Endothelial cell of umbilical vein (primary cell): ENCODE measurements around the gene UBE3D. TPM values are rescaled to one million over a fixed set of nuclear protein-coding genes. Genes with fewer than 3 reads are reported as not detected.

Source experiments
- BruUV-seq: library from RNA; stranded (reverse); fragments of 400-500 nt; replicated peaks from 2 replicates; lab custom pipeline; 2021; lab: Mats Ljungman, UMichigan
- CTCF ChIA-PET: fragments of 300-600, 350-600 bp; sonication (Branson Sonifier 250); formaldehyde crosslinking; loops from one replicate; lab custom pipeline; 2021; ENCODE audit warnings: antibody characterized with exemption, inconsistent platforms; lab: Charles Lee
- POLR2A ChIA-PET: fragments of 300-600, 350-600 bp; sonication (Branson Sonifier 250); formaldehyde crosslinking; loops from one replicate; lab custom pipeline; 2021; ENCODE audit warnings: antibody characterized with exemption, inconsistent platforms; lab: Charles Lee
- DNase-seq: peaks from one replicate; pipeline ENCODE4 v3.0.0-alpha.2; 2011; ENCODE audit warnings: low read depth, low spot score
- FAIRE-seq: peaks from 2 replicates; lab custom pipeline; 2011; peaks lifted over from hg19 to GRCh38; lab: Jason Lieb, UNC
- H2AFZ ChIP-seq: 2 replicates; pipeline ENCODE4 v1.6.0; 2012; ENCODE audit warnings: low read depth, low read length, control low read depth, inconsistent platforms
- H3K27ac ChIP-seq: 2 replicates; pipeline ENCODE4 v1.5.1; 2011; ENCODE audit warnings: low read depth, mild to moderate bottlenecking, control low read depth, low read length, moderate library complexity; ENCODE audit not compliant: insufficient read depth
- H3K27me3 ChIP-seq, 2 experiments: 2 replicates each; pipeline versions ENCODE4 v1.6.0 to v1.6.1; 2011; ENCODE audit warnings: low read length in 2 of 2, mixed read lengths in 1 of 2; ENCODE audit not compliant: control insufficient read depth in 2 of 2, insufficient read depth in 2 of 2
- H3K36me3 ChIP-seq, 2 experiments: 2 replicates in 1 of 2; 3 replicates in 1 of 2; pipeline ENCODE4 v1.5.1; 2011; ENCODE audit warnings: low read length in 2 of 2, mild to moderate bottlenecking in 1 of 2, moderate library complexity in 1 of 2; ENCODE audit not compliant: control insufficient read depth in 2 of 2, insufficient read depth in 2 of 2; ENCODE audit errors: extremely low read depth in 1 of 2
- H3K4me1 ChIP-seq: 3 replicates; pipeline ENCODE4 v1.5.1; 2011; ENCODE audit warnings: mild to moderate bottlenecking, low read length; ENCODE audit not compliant: control insufficient read depth, insufficient read depth; ENCODE audit errors: extremely low read depth
- H3K4me2 ChIP-seq: 2 replicates; pipeline ENCODE4 v1.6.1; 2011; ENCODE audit warnings: low read length, control low read depth, mixed read lengths; ENCODE audit not compliant: insufficient read depth
- H3K4me3 ChIP-seq, 3 experiments: fragments of 200-600 bp in 1 of 3; sonication (generic), shearing (Covaris generic) in 1 of 3; replicated peaks in 1 of 3; 2 replicates each; pipeline ENCODE4 v1.5.1; 2011 to 2016; ENCODE audit warnings: control low read depth in 3 of 3, low read length in 3 of 3, mild to moderate bottlenecking in 2 of 3, inconsistent platforms in 1 of 3, low read depth in 1 of 3, moderate library complexity in 1 of 3; ENCODE audit not compliant: insufficient read depth in 1 of 3
- H3K79me2 ChIP-seq: 2 replicates; pipeline ENCODE4 v1.6.0; 2012; ENCODE audit warnings: low read length, inconsistent platforms; ENCODE audit not compliant: control insufficient read depth, insufficient read depth
- H3K9ac ChIP-seq: replicated peaks from 2 replicates; pipeline ENCODE3; 2011; ENCODE audit warnings: low read length, control low read depth; ENCODE audit not compliant: insufficient read depth; ENCODE audit errors: extremely low read depth
- H3K9me1 ChIP-seq: replicated peaks from 3 replicates; pipeline ENCODE4 v1.6.0; 2011; ENCODE audit warnings: mild to moderate bottlenecking, low read length; ENCODE audit not compliant: control insufficient read depth, insufficient read depth; ENCODE audit errors: extremely low read depth
- H3K9me3 ChIP-seq: replicated peaks from 2 replicates; pipeline ENCODE4 v1.5.1; 2012; ENCODE audit warnings: low read length, inconsistent platforms; ENCODE audit not compliant: control insufficient read depth, insufficient read depth
- H4K20me1 ChIP-seq: replicated peaks from 2 replicates; pipeline ENCODE3; 2011; ENCODE audit warnings: mild to moderate bottlenecking, low read length; ENCODE audit not compliant: control insufficient read depth, insufficient read depth; ENCODE audit errors: extremely low read depth
- CTCF ChIP-seq, 2 donors: IDR thresholded peaks; 1 replicate in 1 of 2; 2 replicates in 1 of 2; pipeline ENCODE4 v1.5.1; 2011; ENCODE audit warnings: low read length in 2 of 2, mild to moderate bottlenecking in 2 of 2, moderate library complexity in 2 of 2, control low read depth in 1 of 2, inconsistent platforms in 1 of 2, low read depth in 1 of 2; ENCODE audit not compliant: insufficient read depth in 1 of 2; ENCODE audit errors: extremely low read depth in 1 of 2
- EZH2 ChIP-seq: IDR thresholded peaks from 2 replicates; pipeline ENCODE4 v1.6.1; 2012; ENCODE audit warnings: borderline replicate concordance, low read depth, mild to moderate bottlenecking, moderate library complexity, low read length, inconsistent platforms; ENCODE audit not compliant: severe bottlenecking
- FOS ChIP-seq: IDR thresholded peaks from 2 replicates; pipeline ENCODE4 v1.6.1; 2011; ENCODE audit warnings: mild to moderate bottlenecking, low read length, moderate library complexity, borderline replicate concordance; ENCODE audit not compliant: insufficient read depth
- GATA2 ChIP-seq: IDR thresholded peaks from 2 replicates; pipeline ENCODE4 v1.7.0; 2011; ENCODE audit warnings: low read depth, mild to moderate bottlenecking, moderate library complexity, mixed read lengths, low read length; ENCODE audit not compliant: insufficient read length, insufficient read depth
- JUN ChIP-seq: IDR thresholded peaks from 2 replicates; pipeline ENCODE4 v1.6.1; 2011; ENCODE audit warnings: borderline replicate concordance, low read depth; ENCODE audit not compliant: insufficient read length, insufficient read depth
- MAX ChIP-seq: IDR thresholded peaks from 2 replicates; pipeline ENCODE4 v1.6.1; 2011; ENCODE audit not compliant: insufficient read depth, insufficient read length
- MYC ChIP-seq: IDR thresholded peaks from one replicate; pipeline ENCODE4 v1.6.1; 2011; ENCODE audit warnings: mild to moderate bottlenecking, low read depth, low read length
- POLR2A ChIP-seq: IDR thresholded peaks from 2 replicates; pipeline ENCODE4 v1.6.1; 2012; ENCODE audit warnings: low read depth, mild to moderate bottlenecking, control low read depth, low read length
- POLR2AphosphoS5 ChIP-seq: IDR thresholded peaks from 2 replicates; pipeline ENCODE4 v1.6.1; 2012; ENCODE audit warnings: low read depth, mild to moderate bottlenecking, control low read depth, low read length, moderate library complexity; ENCODE audit not compliant: insufficient read depth
- dilution Hi-C: fragments of 300-500 bp; cut with MboI; formaldehyde crosslinking; loops from one replicate; pipeline ENCODE4 v1.15.0; 2019; ENCODE audit warnings: low sequenced_read_pairs; ENCODE audit not compliant: extremely low pct_ligation_motif_present
- intact Hi-C: fragments of 100-400 bp; cut with micrococcal nuclease; formaldehyde crosslinking; loops from one replicate; pipeline ENCODE4 v1.10.0; 2022
- polyA plus RNA-seq, 4 experiments: library from polyadenylated mRNA; depleted of rRNA in 3 of 4; stranded (reverse) in 3 of 4; unstranded in 1 of 4; fragments of >200 nt; gene quantifications; 2 replicates each; pipeline versions ENCODE4 v1.2.1 to v1.2.3, GENCODE V29; 2011 to 2012; ENCODE audit warnings: missing spikeins in 1 of 4
- total RNA-seq: library from RNA; stranded (reverse); gene quantifications from 2 replicates; pipeline ENCODE4 v1.2.3, GENCODE V29; 2021

Gene UBE3D
- total and polyA plus RNA-seq, 2 donors (not counting 3 experiments of a cell fraction or from before 2014, with no cell fraction given) = 1.9 to 6.2 TPM

GRCh38 chr6:82906951-82907350 is 158.7 kb downstream of the UBE3D start:
- CTCF ChIA-PET = no interaction called here
- dilution Hi-C loops (no loop called here), intact Hi-C loops (no loop called here)
- Histone ChIP-seq H3K9ac (no peak overlapping the region), H3K79me2 (no peaks in the 10 kb centered on the region), H3K9me1 (no peaks in the 10 kb centered on the region), H3K4me3 (no peak overlapping the region), H3K36me3 (no peaks in the 10 kb centered on the region), H3K27ac (no peak overlapping the region), H3K9me3 (no peaks in the 10 kb centered on the region), H3K4me1 (no peaks in the 10 kb centered on the region), H3K27me3 (no peaks in the 10 kb centered on the region), H2AFZ (peak overlapping the region; percentile 3), H3K4me2 (no peak overlapping the region), H4K20me1 (no peaks in the 10 kb centered on the region)
- POLR2A ChIA-PET = no interaction called here
- no peak for FAIRE-seq
- BruUV-seq = no TSS peak
- TF ChIP-seq POLR2A = no peak
- no peak for TF ChIP-seq MAX
- TF ChIP-seq POLR2AphosphoS5 = no peak
- TF ChIP-seq JUN = no peak
- no peak for TF ChIP-seq GATA2
- no peak for TF ChIP-seq CTCF (IDR thresholded peaks at IDR 0.05; ENCODE audit: extremely low read depth in 1 of 2, insufficient read depth in 1 of 2, low read depth in 1 of 2, low read length in 2 of 2)
- TF ChIP-seq FOS = no peak
- no peak for TF ChIP-seq EZH2
- TF ChIP-seq MYC = no peak
- DNase-seq = peak; percentile 14
